Measurements from ENCODE around the gene ANKRD55.
"Not testable (repeated sequence)": the region's sequence is repeated elsewhere in the genome, so short reads cannot be mapped to it uniquely, and the experiment has no call there.

The ANKRD55 gene

GRCh38 chr5:56155992-56156584 lies 77.0 kb downstream of the ANKRD55 start:
- no peak overlapping the region for H3K23ac ChIP-seq (ENCODE audit: low read depth, low read length, poor library complexity)
- H2BK15ac ChIP-seq (ENCODE audit: low read length), result no peak overlapping the region
- H3K36me3 ChIP-seq (replicated peaks in 1 of 2; ENCODE audit: control insufficient read depth in 2 of 2, insufficient read depth in 2 of 2, low read length in 2 of 2), result no peaks in the 10 kb centered on the region
- no peaks in the 10 kb centered on the region for H3K9me3 ChIP-seq (replicated peaks in 1 of 2; ENCODE audit: control insufficient read depth in 2 of 2, insufficient read depth in 1 of 2, low read depth in 1 of 2, low read length in 2 of 2)
- no peak overlapping the region for H3K4me2 ChIP-seq (ENCODE audit: insufficient read depth, low read length, poor library complexity, severe bottlenecking)
- H2BK5ac ChIP-seq (ENCODE audit: low read length), result no peak overlapping the region
- H3K4me1 ChIP-seq (ENCODE audit: control insufficient read depth in 2 of 2, insufficient read depth in 1 of 2, low read depth in 1 of 2, low read length in 2 of 2), result no peaks in the 10 kb centered on the region
- H3K4me3 ChIP-seq (ENCODE audit: low read length in 2 of 2), result no peak overlapping the region
- no peaks in the 10 kb centered on the region for H3K27me3 ChIP-seq (ENCODE audit: control insufficient read depth in 3 of 3, insufficient read depth in 3 of 3, low read depth in 1 of 3, low read length in 3 of 3)
- no peak overlapping the region for H2BK12ac ChIP-seq (ENCODE audit: low read length)
- H2AFZ ChIP-seq (ENCODE audit: low read length), result peak overlapping the region; percentile 63
- H3K79me1 ChIP-seq (ENCODE audit: low read depth, low read length), result no peaks in the 10 kb centered on the region
- H3K27ac ChIP-seq (replicated peaks; ENCODE audit: low read length), result no peak overlapping the region
- no peak overlapping the region for H2AK5ac ChIP-seq (ENCODE audit: low read depth, low read length)
- H3K9ac ChIP-seq (ENCODE audit: low read depth, low read length, poor library complexity), result no peak overlapping the region
- H4K91ac ChIP-seq (ENCODE audit: low read depth, low read length, poor library complexity), result no peak overlapping the region
- no peak overlapping the region for H3K18ac ChIP-seq (ENCODE audit: low read length)
- H4K8ac ChIP-seq (ENCODE audit: low read depth, low read length), result no peak overlapping the region
- H3K4ac ChIP-seq (ENCODE audit: low read length), result no peak overlapping the region
- H3K14ac ChIP-seq (ENCODE audit: low read length), result no peak overlapping the region
- H2BK120ac ChIP-seq (ENCODE audit: low read depth, low read length), result no peak overlapping the region
- no peak for DNase-seq (ENCODE audit: low spot score)
- no CpG with 5 or more reads among the region's 4 CpGs for WGBS, 2 donors (ENCODE audit: extremely low coverage in 2 of 2, insufficient read length in 2 of 2, insufficient replicate concordance in 1 of 2)

- Histone ChIP-seq H3K14ac (ENCODE audit: low read length) (no peak overlapping the region), H2BK5ac (ENCODE audit: low read length) (no peak overlapping the region), H3K4ac (ENCODE audit: low read length) (no peak overlapping the region), H3K23ac (ENCODE audit: low read depth, low read length, poor library complexity) (no peak overlapping the region), H3K27ac (replicated peaks; ENCODE audit: low read length) (no peak overlapping the region), H3K4me2 (ENCODE audit: insufficient read depth, low read length, poor library complexity, severe bottlenecking) (no peak overlapping the region), H3K9ac (ENCODE audit: low read depth, low read length, poor library complexity) (no peak overlapping the region), H3K4me1 (ENCODE audit: control insufficient read depth in 2 of 2, insufficient read depth in 1 of 2, low read depth in 1 of 2, low read length in 2 of 2) (no peaks in the 10 kb centered on the region), H3K36me3 (replicated peaks in 1 of 2; ENCODE audit: control insufficient read depth in 2 of 2, insufficient read depth in 2 of 2, low read length in 2 of 2) (no peaks in the 10 kb centered on the region), H4K91ac (ENCODE audit: low read depth, low read length, poor library complexity) (no peak overlapping the region), H2BK120ac (ENCODE audit: low read depth, low read length) (no peak overlapping the region), H4K8ac (ENCODE audit: low read depth, low read length) (no peak overlapping the region), H3K27me3 (ENCODE audit: control insufficient read depth in 3 of 3, insufficient read depth in 3 of 3, low read depth in 1 of 3, low read length in 3 of 3) (no peaks in the 10 kb centered on the region), H2BK12ac (ENCODE audit: low read length) (no peak overlapping the region), H3K18ac (ENCODE audit: low read length) (no peak overlapping the region), H3K4me3 (ENCODE audit: low read length in 2 of 2) (no peak overlapping the region), H2AFZ (ENCODE audit: low read length) (peak overlapping the region; percentile 45), H3K9me3 (replicated peaks in 1 of 2; ENCODE audit: control insufficient read depth in 2 of 2, insufficient read depth in 1 of 2, low read depth in 1 of 2, low read length in 2 of 2) (no peaks in the 10 kb centered on the region), H2BK15ac (ENCODE audit: low read length) (no peak overlapping the region), H2AK5ac (ENCODE audit: low read depth, low read length) (no peak overlapping the region), H3K79me1 (ENCODE audit: low read depth, low read length) (no peaks in the 10 kb centered on the region)
- no CpG with 5 or more reads among the region's 9 CpGs for WGBS, 2 donors (ENCODE audit: extremely low coverage in 2 of 2, insufficient read length in 2 of 2, insufficient replicate concordance in 1 of 2)
- DNase-seq (ENCODE audit: low spot score), result no peak
Observed at GRCh38 chr5:56154732-56155484, 78.2 kb downstream of the ANKRD55 start.

- no peak overlapping the region for H2BK12ac ChIP-seq (ENCODE audit: low read length)
- no CpG with 5 or more reads among the region's 2 CpGs for WGBS, 2 donors (ENCODE audit: extremely low coverage in 2 of 2, insufficient read length in 2 of 2, insufficient replicate concordance in 1 of 2)
- no peak overlapping the region for H3K4ac ChIP-seq (ENCODE audit: low read length)
- no peak overlapping the region for H2BK120ac ChIP-seq (ENCODE audit: low read depth, low read length)
- no peak overlapping the region for H2AK5ac ChIP-seq (ENCODE audit: low read depth, low read length)
- DNase-seq (ENCODE audit: low spot score), result no peak
- H2AFZ ChIP-seq (ENCODE audit: low read length), result no peak overlapping the region
- no peak overlapping the region for H2BK15ac ChIP-seq (ENCODE audit: low read length)
- no peak overlapping the region for H2BK5ac ChIP-seq (ENCODE audit: low read length)
- no peak overlapping the region for H3K14ac ChIP-seq (ENCODE audit: low read length)
- no peaks in the 10 kb centered on the region for H3K4me1 ChIP-seq (ENCODE audit: control insufficient read depth in 2 of 2, insufficient read depth in 1 of 2, low read depth in 1 of 2, low read length in 2 of 2)
- H3K4me2 ChIP-seq (ENCODE audit: insufficient read depth, low read length, poor library complexity, severe bottlenecking), result no peak overlapping the region
- no peaks in the 10 kb centered on the region for H3K79me1 ChIP-seq (ENCODE audit: low read depth, low read length)
- H4K91ac ChIP-seq (ENCODE audit: low read depth, low read length, poor library complexity), result no peak overlapping the region
- no peaks in the 10 kb centered on the region for H3K36me3 ChIP-seq (replicated peaks in 1 of 2; ENCODE audit: control insufficient read depth in 2 of 2, insufficient read depth in 2 of 2, low read length in 2 of 2)
- H3K23ac ChIP-seq (ENCODE audit: low read depth, low read length, poor library complexity), result no peak overlapping the region
- no peak overlapping the region for H4K8ac ChIP-seq (ENCODE audit: low read depth, low read length)
- H3K9me3 ChIP-seq (replicated peaks in 1 of 2; ENCODE audit: control insufficient read depth in 2 of 2, insufficient read depth in 1 of 2, low read depth in 1 of 2, low read length in 2 of 2), result no peaks in the 10 kb centered on the region
- H3K27me3 ChIP-seq (ENCODE audit: control insufficient read depth in 3 of 3, insufficient read depth in 3 of 3, low read depth in 1 of 3, low read length in 3 of 3), result no peaks in the 10 kb centered on the region
- no peak overlapping the region for H3K18ac ChIP-seq (ENCODE audit: low read length)
- no peak overlapping the region for H3K9ac ChIP-seq (ENCODE audit: low read depth, low read length, poor library complexity)
- no peak overlapping the region for H3K27ac ChIP-seq (replicated peaks; ENCODE audit: low read length)
- no peak overlapping the region for H3K4me3 ChIP-seq (ENCODE audit: low read length in 2 of 2)
Observed at GRCh38 chr5:56152437-56152836, 80.7 kb downstream of the ANKRD55 start.

GRCh38 chr5:56150756-56151155 lies 82.4 kb downstream of the ANKRD55 start:
- not testable (repeated sequence) for DNase-seq (ENCODE audit: low spot score); H2AFZ ChIP-seq (ENCODE audit: low read length); H3K9me3 ChIP-seq (replicated peaks in 1 of 2; ENCODE audit: control insufficient read depth in 2 of 2, insufficient read depth in 1 of 2, low read depth in 1 of 2, low read length in 2 of 2); H2AK5ac ChIP-seq (ENCODE audit: low read depth, low read length); H2BK120ac ChIP-seq (ENCODE audit: low read depth, low read length); H2BK15ac ChIP-seq (ENCODE audit: low read length); H3K23ac ChIP-seq (ENCODE audit: low read depth, low read length, poor library complexity); H3K4me2 ChIP-seq (ENCODE audit: insufficient read depth, low read length, poor library complexity, severe bottlenecking); H4K91ac ChIP-seq (ENCODE audit: low read depth, low read length, poor library complexity); H3K27me3 ChIP-seq (ENCODE audit: control insufficient read depth in 3 of 3, insufficient read depth in 3 of 3, low read depth in 1 of 3, low read length in 3 of 3); H4K8ac ChIP-seq (ENCODE audit: low read depth, low read length); H3K14ac ChIP-seq (ENCODE audit: low read length); H3K18ac ChIP-seq (ENCODE audit: low read length); H2BK5ac ChIP-seq (ENCODE audit: low read length); H3K4me3 ChIP-seq (ENCODE audit: low read length in 2 of 2); H3K9ac ChIP-seq (ENCODE audit: low read depth, low read length, poor library complexity); H3K79me1 ChIP-seq (ENCODE audit: low read depth, low read length); H3K27ac ChIP-seq (replicated peaks; ENCODE audit: low read length); H3K4me1 ChIP-seq (ENCODE audit: control insufficient read depth in 2 of 2, insufficient read depth in 1 of 2, low read depth in 1 of 2, low read length in 2 of 2); H2BK12ac ChIP-seq (ENCODE audit: low read length); H3K36me3 ChIP-seq (replicated peaks in 1 of 2; ENCODE audit: control insufficient read depth in 2 of 2, insufficient read depth in 2 of 2, low read length in 2 of 2); H3K4ac ChIP-seq (ENCODE audit: low read length)
- WGBS, 2 donors (ENCODE audit: extremely low coverage in 2 of 2, insufficient read length in 2 of 2, insufficient replicate concordance in 1 of 2), result no CpG with 5 or more reads among the region's 9 CpGs
